Activated CD8-positive, alpha-beta memory T cell treated with anti-CD3 and anti-CD28 coated beads, Interleukin-2, amount 50 U/mL, for 24 hours (primary cell): ENCODE results near the gene PLXNC1.
"Not testable (repeated sequence)": the region's sequence is repeated elsewhere in the genome, so short reads cannot be mapped to it uniquely, and the experiment has no call there.

Source experiments
- DNase-seq: peaks from one replicate; pipeline ENCODE4 v3.0.0-alpha.2; 2020; ENCODE audit errors: extremely low read depth

PLXNC1 gene

DNA sequence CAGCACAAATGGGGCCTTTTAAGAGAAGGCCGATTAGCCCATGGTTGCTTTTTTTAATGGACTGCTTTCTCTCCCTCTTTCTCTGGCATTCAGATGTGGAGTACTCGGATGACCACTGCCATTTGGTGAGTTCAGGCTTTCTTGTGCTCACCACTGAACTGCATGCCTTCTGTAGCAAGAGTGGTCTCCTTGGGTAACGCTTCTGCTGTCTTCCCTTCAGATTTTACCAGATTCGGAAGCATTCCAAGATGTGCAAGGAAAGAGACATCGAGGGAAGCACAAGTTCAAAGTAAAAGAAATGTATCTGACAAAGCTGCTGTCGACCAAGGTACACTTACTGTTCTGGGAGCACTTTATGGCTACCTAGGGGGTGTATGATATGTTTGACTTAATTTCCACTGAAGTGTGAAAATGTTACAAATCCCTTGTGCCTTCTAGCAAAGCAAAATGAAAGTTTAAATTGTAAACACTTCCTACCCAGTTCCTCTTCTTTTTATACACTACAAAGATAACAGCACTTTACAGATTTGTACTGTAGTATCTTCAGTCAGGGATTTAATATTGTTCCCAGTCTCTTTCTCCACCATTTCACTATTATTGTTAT, 148.8 kb downstream of the PLXNC1 start:
- no peak for DNase-seq

DNA sequence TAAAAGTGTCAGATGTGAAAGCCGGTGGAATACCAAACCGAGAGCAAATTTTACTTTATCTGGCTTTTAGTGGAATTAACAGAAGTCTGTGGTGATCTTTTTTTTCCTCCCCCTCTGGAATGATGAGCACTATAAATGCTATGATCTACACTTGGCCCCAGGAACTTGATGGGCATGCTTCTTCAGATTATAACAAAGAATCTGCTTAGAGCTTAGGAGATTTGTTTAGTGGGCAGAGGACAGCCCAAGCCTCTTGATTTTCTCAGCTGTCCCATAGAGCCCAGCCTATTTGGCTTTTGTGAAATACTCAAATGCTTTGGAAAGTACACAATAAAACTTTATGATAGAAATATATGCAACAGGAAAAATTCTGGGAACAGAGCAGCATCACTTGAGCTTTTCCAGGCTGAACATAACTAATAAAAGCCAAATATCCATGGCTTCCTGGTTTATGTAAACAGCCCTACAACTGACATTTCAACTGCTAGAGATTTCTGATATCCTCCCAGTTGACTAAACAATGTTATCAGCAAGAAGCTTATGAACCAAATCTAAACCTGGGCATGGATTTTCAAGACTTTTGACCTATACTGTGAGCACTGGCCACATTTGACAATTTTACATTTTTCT, 149.6 kb downstream of the PLXNC1 start:
- no peak for DNase-seq

DNA sequence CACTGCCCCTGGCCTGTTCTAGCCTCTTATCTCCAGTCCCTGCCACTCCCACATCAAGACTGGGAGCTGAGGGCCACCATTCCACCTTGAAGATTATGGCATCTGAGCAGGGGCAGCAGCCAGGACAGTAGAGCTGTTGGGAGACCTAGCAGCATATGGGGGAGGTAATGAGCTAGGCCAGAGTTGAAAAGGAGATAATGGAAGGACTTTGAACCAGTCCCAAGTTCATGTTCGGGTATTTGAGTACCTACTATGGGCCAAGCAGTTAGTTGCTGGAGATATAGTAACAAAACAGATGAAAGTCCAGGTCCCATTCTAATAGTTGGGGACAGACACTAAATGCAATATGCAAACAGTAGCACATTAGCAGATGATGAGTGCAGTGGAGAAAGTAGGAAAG, 151.5 kb downstream of the PLXNC1 start:
- DNase-seq = no peak

DNA sequence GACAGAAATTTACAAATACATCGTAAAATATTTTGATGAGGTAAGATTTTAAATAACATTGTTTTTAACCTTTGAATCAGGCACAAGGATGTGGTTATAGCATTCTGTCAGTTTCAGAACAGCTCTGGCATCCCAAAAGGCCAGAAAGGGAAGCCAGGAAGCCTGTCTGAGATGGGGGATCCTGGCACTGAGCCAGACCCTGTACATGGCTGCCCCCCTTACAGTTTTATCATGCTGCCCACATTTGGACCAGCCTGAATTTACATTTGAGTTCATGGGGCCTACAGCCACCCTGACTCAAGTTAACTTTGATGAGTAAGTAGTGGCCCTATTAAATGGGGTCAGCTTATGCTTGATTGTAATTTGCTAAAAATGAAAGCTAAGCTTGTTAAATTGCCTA, 155.6 kb downstream of the PLXNC1 start:
- no peak for DNase-seq

DNA sequence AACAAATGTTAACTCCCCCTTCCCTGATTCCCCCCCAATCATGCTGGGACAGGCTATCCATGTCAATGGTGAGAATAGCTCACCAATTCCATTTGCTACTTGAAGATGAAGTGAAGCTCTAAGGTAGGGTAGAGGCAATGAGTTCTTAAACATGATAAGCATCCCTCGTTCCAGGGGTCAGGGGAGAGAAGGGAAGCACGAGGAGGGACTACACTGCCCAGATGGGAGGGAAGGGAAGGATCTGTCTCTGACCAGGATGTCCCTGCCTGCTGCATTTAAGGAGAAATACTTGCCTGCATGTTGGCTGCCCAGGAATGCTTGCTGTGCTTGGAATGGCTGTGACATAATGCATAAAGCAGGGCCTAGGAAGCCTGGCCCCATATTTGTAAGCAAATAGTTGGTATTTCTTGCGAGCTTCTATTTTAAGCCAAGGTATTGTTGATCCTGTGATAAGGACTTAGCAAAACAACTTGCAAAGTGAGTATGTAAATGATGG, 156.2 kb downstream of the PLXNC1 start:
- DNase-seq = no peak

DNA sequence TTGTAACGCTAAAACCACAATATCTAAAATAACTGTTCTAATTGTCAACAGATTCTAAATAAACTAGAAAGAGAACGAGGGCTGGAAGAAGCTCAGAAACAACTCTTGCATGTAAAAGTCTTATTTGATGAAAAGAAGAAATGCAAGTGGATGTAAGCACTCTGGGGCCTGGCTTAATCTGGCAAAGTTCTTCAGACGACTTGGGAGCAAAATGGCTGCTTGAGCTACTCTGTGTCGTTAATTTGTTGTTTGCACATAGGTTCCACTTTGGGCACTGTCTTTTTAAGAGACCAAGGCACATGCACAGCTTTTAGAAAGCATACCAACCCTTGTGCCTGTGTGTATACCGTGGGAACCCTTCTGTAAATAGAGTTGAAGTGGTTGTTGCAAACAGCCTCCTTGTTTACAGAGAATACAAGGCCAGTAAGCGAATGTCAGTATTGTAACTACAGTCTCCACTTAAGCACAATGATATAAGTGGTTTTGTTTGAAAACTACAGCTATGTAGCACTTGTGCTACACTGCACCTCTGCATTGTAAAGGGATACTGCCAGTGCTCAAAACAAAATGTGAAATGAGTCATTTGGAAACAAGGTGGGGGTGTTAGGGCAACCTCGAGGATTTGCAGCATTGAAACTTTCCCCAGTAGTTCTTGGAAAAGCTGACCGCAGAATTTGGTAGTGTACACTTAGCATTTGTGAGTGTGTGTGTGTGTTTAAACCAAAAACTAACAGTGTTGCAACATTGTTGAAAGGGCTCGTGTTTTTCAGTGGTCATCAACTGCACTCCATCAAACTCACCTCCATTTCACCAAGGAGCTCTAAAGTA, 157.0 kb downstream of the PLXNC1 start:
- DNase-seq = peak; percentile 14

DNA sequence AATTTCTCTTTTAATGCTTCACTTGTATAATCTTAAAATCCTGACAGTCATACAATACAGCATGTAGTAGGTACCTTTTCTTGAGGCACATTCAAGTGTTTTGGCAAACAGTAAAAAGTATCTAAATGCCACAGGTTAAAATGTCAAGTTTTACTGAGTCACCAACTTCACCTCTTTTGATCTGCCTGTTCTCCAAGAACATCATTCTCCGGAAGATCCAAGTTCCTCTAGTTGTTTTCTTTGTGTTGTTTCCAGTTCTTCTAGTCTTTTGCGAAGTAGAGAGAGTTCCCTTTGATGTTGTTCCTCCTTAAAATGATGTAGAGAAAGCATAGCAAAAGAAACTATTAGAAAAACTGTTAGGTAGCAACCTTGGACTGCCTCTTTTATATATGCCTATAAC, 160.2 kb downstream of the PLXNC1 start:
- no peak for DNase-seq

DNA sequence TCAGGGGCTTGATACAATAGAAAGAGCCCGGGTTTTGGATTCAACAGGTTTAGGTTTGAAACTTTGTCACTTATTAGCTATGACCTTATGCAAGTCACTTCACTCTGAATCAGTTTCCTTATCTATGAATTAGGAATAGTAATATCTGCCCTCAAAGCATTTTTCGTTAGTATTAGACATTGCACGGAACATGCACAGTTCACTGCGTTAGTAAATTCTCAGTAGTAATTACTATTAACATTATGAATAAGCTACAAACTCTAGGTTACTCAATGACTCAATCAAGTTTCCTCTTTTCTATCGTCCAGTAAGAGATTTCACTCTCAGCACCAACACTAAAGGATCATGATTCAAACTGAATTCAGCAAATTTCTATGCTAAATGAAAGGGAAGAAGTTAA, 161.0 kb downstream of the PLXNC1 start:
- no peak for DNase-seq

DNA sequence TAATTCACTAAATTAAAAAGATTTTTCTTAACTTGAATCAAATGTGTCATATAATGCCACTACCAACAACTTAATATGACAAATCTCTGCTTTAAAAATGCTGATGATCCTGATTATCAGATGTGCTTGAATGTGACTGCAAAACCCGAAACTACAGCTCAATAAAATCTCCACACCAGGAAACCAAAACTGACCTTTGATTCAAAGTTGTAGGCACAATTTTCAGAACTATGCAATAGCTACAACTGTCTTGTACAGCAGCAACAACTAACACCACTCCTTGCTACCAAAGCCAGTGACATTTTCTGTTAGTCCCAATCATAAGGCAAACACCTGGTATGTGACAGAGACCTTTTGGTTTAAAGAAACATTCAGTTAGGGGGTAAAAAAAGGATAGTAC, 164.0 kb downstream of the PLXNC1 start:
- DNase-seq = no peak

DNA sequence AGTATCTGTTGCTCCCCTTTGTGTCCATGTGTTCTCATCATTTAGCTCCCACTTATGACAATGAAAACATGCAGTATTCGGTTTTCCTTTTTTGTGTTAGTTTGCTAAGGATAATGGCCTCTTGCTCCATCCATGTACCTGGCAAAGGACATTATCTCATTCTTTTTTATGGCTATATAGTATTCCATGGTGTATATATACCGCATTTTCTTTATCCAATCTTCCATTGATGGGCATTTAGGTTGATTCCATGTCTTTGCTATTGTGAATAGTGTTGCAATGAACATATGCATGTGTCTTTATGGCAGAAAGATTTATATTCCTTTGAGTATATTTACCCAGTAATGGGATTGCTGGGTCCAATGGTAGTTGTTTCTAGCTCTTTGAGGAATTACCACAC, 168.2 kb downstream of the PLXNC1 start:
- not testable (repeated sequence) for DNase-seq

DNA sequence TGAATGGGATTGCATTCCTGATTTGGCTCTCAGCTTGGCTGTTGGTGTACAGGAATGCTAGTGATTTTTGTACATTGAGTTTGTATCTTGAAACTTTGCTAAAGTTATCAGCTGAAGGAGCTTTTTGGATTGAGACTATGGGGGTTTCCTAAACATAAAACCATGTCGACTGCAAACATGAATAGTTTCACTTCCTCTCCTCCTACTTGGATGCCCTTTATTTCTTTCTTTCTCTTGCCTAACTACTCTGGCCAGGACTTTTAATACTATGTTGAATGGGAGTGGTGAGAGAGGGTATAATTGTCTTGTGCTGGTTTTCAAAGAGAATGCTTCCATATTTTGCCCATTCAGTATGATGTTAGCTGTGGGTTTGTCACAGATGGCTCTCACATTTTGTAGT, 169.8 kb downstream of the PLXNC1 start:
- no peak for DNase-seq

DNA sequence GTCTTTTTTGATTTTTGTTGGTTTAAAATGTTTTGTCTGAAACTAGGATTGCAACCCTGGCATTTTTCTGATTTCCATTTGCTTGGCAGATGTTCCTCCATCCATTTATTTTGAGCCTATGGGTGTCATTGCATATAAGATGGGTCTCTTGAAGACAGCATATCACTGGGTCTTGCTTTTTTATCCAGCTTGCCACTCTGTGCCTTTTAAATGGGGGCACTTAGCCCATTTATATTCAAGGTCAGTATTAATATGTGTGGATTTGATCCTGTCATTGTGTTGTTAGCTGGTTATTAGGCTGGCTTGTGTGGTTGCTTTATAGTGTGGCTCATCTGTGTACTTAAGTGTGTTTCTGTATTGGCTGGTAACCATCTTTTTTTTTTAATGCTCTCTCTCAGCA, 171.7 kb downstream of the PLXNC1 start:
- no peak for DNase-seq

DNA sequence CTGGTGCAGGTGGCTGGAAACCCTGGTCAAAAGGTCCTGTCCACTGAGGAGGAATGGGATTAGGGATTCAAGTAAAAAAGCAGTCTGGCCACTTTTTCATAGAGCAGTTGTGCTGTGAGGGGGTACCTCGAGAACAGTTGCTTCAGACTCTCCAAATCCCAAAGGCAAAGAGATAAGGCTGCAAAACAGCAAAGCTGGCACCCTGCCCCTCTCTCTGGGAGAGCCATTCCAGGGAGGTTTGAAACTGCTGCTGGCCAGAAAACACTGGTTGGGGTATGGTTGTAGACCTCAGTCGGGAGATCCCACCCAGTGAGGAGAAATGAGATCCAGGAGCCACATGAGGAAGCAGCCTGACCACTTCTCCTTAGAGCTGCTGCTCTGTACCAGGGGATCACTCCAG, 174.0 kb downstream of the PLXNC1 start:
- DNase-seq = no peak

DNA sequence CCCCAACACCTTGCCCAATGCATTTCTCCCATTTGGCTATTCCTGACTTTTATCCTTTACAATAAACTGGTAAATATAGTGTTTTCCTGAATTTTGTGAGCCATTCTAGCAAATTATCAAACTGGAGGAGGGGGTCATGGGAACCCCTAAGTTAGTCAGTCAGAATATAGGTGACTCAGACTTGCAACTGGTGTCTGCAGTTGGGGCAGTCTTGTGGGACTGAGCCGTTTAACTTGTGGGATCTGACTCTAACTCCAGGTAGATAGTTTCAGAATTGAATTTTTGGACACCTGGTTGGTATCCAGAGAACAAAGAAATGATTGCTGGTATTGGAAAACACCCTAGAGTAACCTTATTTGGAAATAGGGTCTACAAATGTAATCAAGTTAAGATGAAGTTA, 177.9 kb downstream of the PLXNC1 start:
- no peak for DNase-seq

DNA sequence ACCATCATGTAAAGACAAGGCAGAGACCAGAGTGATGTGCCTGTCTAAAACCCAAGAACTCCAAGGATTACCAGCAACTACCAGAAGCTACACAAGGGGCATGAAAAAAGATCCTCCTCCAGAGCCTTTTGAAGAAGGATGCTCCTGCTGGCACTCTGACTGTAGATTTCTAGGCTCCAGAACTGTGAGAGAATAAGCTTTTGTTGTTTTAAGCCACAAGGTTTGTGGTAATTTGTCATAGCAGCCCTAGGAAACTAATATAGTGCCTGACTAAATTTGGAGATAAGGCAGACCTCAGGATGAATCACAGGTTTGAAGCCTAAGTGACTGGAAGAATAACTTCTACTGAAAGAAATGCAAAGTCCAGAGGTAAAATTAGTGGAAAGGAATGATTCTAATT, 178.3 kb downstream of the PLXNC1 start:
- DNase-seq = no peak

DNA sequence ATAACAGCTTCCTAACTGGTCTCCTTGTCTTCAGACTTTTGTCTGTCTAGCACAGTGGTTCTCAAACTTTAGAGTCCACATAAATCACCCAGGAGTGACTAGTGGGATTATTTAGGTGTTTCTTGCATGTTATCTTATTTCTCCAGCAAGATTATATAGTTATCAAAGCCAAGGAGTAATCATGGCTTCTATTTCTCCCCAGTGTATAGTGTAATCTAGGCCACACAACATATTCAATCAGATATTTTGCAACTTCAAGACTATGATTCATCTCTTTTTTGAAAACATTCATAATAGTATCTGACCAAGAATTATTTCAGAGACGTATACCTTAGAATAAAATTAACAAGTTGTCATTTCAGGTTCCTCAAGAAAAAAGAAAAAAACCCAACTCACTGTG, 179.4 kb downstream of the PLXNC1 start:
- DNase-seq = no peak

DNA sequence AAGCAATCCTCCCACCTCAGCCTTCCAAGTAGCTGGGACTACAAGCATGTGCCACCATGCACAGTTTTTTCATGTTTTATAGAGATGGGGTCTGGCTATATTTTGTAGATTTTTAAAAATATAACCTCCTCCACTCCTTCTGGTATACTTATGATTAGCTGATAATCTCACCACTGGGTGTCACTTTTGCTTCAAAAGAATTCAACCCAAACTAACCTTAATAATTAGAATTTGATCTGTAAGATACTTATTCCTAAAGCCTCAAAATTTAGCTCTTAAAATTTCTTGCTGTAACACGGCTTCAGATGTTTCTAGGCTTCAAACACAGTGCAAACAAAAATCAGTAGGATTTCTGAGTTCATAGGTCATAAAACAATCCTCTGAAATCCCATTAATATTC, 181.0 kb downstream of the PLXNC1 start:
- no peak for DNase-seq

DNA sequence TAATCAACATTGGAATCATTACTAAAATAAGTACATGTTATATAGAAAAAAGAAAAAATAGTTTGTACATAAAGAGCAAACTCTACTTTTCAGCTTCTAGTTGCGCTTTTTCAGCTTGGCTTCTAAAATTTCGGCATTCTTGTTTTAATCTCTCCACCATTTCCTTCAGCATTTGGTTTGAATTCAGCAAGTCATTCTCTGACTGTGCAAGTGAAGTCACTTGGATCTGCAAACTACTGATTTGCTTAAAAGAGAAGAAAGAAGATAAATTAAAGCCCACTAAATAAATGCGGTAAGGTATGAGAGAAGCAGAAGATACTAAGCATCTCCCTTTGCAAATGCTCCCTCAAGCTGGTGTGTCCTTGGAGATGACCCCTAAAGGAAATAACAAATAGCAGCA, 185.0 kb downstream of the PLXNC1 start:
- no peak for DNase-seq

DNA sequence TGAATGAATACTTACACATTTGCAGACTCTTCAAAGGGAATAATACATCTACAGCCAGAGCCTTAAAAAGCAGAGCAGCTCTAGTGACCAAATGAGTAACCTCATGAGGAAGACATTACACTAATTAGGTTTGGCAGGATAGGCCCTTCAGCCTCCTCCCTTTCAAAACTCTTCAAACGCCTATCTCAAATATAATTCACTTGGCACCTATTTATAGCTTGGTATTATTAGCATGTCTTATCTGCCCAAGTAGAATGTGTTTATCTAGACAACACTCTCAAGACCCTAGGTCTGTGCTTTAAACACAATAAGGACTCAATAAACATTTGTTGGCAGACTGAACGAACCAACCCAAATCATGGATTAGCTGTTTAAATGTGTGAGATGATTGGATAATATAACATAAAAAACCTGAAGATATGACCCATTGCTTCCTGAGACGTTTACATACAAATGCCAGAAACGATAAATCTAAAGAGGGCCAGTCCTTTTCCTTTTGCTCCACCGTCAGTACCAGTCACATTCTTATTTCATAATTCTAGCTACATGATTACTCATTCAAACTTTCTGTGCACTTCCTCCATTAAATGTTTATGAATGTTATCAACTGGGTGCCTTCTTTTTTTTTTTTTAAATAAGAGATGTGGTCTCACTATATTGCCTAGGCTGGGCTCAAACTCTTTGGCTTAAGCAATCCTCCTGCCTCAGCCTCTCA, 188.0 kb downstream of the PLXNC1 start:
- no peak for DNase-seq

DNA sequence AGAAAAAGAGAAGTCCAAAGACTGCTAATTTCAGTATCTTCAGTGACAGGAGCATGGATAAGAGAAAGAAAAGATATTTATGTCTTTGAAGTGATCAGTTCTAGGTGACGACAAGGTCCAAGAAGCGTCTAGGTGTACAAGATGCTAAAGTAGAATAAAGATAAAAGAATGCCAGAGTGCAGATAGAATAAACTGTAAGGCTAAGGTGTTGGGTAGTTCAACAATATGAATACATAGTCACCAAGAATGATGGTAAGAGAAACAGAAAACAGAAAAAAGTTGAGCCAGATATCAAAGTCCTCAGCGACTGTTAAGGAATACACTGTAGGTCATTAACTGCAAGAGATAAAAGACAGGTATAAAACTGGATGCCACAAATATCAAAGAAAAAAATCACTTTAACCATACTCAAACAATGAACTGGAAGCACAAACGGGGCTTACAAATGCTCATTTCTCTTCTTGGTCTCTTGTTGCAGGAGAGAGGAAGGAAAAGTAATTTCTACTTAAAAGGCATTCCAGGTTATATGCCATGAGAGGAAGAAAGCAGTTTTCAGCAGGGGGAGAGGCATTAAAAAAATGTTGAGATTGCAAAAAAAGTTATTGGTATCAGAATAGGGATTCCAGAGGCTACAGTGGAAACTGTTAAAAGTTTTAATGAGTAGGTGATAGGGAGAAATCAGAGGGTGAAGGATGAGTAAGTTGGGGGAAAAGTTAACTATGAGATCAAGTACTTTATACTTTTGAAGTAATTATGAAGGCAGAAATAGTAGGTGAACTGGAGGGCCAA, 189.8 kb downstream of the PLXNC1 start:
- DNase-seq = no peak

DNA sequence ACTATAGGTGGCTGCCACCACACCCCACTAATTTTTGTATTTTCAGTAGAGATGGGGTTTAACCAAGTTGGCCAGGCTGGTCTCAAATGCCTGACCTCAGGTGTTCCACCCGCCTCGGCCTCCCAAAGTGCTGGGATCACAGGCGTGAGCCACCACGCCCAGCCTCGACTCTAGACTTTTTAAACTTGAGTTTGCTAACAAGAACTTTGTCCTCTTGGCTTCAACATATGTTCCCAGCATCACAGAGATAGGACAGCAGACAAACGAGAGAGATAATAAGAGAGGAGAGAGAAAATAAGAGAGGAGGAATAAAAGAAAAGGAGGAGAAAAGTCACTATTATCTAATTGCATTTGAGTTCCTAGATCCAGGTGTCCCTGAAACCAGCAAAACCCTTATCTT, 192.2 kb downstream of the PLXNC1 start:
- DNase-seq = no peak

DNA sequence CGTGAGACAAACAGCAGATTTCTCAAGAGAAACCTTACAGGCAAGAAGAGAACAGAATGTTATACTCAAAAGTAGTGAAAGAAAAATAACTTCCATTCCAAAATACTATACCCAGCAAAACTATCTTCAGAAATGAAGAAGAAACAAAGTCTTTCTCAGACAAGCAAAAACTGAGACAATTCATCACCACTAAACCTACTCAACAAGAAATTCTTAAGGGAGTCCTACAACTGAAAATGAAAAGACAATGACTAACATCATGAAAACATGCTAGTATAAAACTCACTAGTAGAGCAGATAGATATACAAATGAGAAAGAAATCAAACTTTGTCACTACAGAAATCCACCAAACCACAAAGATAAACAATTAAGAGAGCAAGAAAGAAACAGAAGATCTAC, 204.8 kb downstream of the PLXNC1 start:
- DNase-seq = no peak
